ENCODE measurements around the gene AAK1. TPM values are rescaled to one million over a fixed set of nuclear protein-coding genes. Genes with fewer than 3 reads are reported as not detected.

The AAK1 gene
- total and polyA plus RNA-seq, 2 experiments from 2014 or later = 39.0 to 52.4 TPM

- Histone ChIP-seq H3K9me2 (ENCODE audit: insufficient read depth) (0 out of 2 replicates have a peak, but pooled peaks cover 3% of the 10 kb centered on the region), H3K79me2 (replicated peaks; ENCODE audit: insufficient read depth) (no peaks in the 10 kb centered on the region), H3K4me2 (no peak overlapping the region), H4K20me1 (replicated peaks; ENCODE audit: insufficient read depth) (no peaks in the 10 kb centered on the region), H3F3A (replicated peaks; ENCODE audit: low read depth) (no peaks in the 10 kb centered on the region), H2AFZ (no peak overlapping the region), H3K4me1 (ENCODE audit: insufficient read depth) (no peaks in the 10 kb centered on the region), H3K36me3 (ENCODE audit: insufficient read depth) (no peaks in the 10 kb centered on the region), H3K4me3 (no peak overlapping the region), H3K27me3 (ENCODE audit: insufficient read depth) (no peaks in the 10 kb centered on the region), H3K27ac (ENCODE audit: low read depth) (no peak overlapping the region)
- H3K9me3 Mint-ChIP-seq = no peaks in the 10 kb centered on the region
- DNase-seq (ENCODE audit: low spot score) (no peak), ATAC-seq (no peak)
- no peak overlapping the region for H3K27ac Mint-ChIP-seq
- H3K4me3 Mint-ChIP-seq = no peak overlapping the region
- no peaks in the 10 kb centered on the region for H3K36me3 Mint-ChIP-seq (ENCODE audit: low read depth)
- TF ChIP-seq JUNB (IDR thresholded peaks at IDR 0.05; ENCODE audit: unreplicated experiment) (no peak), CREB1 (CRISPR knock-in tag; IDR thresholded peaks at IDR 0.05; ENCODE audit: low read depth) (no peak), ZNF114 (CRISPR knock-in tag; IDR thresholded peaks at IDR 0.05) (no peak), NANOG (IDR thresholded peaks at IDR 0.05; ENCODE audit: borderline replicate concordance) (no peak), EZH2 (IDR thresholded peaks at IDR 0.05; ENCODE audit: low read depth, unreplicated experiment) (no peak), STAT1 (IDR thresholded peaks at IDR 0.05; ENCODE audit: unreplicated experiment) (no peak), ZNF331 (CRISPR knock-in tag; IDR thresholded peaks at IDR 0.05; ENCODE audit: low read depth) (no peak), ZNF462 (CRISPR knock-in tag; IDR thresholded peaks at IDR 0.05) (no peak), CTCF (conservative IDR thresholded peaks at IDR 0.05; ENCODE audit: low read depth in 2 of 2) (no peak), POLR2AphosphoS5 (IDR thresholded peaks at IDR 0.05; ENCODE audit: low read depth) (no peak), ETS1 (IDR thresholded peaks at IDR 0.05) (no peak), EZH2phosphoT487 (IDR thresholded peaks at IDR 0.05; ENCODE audit: unreplicated experiment) (no peak)
- TF ChIP-seq, protein P1, sequence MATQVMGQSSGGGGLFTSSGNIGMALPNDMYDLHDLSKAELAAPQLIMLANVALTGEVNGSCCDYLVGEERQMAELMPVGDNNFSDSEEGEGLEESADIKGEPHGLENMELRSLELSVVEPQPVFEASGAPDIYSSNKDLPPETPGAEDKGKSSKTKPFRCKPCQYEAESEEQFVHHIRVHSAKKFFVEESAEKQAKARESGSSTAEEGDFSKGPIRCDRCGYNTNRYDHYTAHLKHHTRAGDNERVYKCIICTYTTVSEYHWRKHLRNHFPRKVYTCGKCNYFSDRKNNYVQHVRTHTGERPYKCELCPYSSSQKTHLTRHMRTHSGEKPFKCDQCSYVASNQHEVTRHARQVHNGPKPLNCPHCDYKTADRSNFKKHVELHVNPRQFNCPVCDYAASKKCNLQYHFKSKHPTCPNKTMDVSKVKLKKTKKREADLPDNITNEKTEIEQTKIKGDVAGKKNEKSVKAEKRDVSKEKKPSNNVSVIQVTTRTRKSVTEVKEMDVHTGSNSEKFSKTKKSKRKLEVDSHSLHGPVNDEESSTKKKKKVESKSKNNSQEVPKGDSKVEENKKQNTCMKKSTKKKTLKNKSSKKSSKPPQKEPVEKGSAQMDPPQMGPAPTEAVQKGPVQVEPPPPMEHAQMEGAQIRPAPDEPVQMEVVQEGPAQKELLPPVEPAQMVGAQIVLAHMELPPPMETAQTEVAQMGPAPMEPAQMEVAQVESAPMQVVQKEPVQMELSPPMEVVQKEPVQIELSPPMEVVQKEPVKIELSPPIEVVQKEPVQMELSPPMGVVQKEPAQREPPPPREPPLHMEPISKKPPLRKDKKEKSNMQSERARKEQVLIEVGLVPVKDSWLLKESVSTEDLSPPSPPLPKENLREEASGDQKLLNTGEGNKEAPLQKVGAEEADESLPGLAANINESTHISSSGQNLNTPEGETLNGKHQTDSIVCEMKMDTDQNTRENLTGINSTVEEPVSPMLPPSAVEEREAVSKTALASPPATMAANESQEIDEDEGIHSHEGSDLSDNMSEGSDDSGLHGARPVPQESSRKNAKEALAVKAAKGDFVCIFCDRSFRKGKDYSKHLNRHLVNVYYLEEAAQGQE (IDR thresholded peaks at IDR 0.05; ENCODE audit: unreplicated experiment) = no peak
- no peaks in the 10 kb centered on the region for H3K27me3 Mint-ChIP-seq (ENCODE audit: insufficient read depth, low read depth, poor library complexity)
- H3K4me1 Mint-ChIP-seq = no peaks in the 10 kb centered on the region
Observed at GRCh38 chr2:69483696-69484095, 159.8 kb downstream of the AAK1 start.

Data from GM23338 (cell line).